Activated naive CD8-positive, alpha-beta T cell treated with anti-CD3 and anti-CD28 coated beads, Interleukin-2, amount 50 U/mL, for 16 hours (primary cell): ENCODE measurements around the gene PRAC1.

Experiments used
- DNase-seq: peaks from one replicate; pipeline ENCODE4 v3.0.0-alpha.2; 2020; ENCODE audit warnings: low read depth, low spot score

PRAC1 gene

GRCh38 chr17:48722201-48722907 is at the start of gene PRAC1:
Gene PRAC1, minus strand, starts transcription at chr17:48722518. Its CDS starts 126 bp downstream, at chr17:48722392.
- no peak for DNase-seq

GRCh38 chr17:48770954-48771353 is 48.6 kb upstream of the PRAC1 start:
- DNase-seq = no peak

GRCh38 chr17:48769009-48769675 is 46.8 kb upstream of the PRAC1 start:
- DNase-seq = no peak

GRCh38 chr17:48767263-48767774 is 45.0 kb upstream of the PRAC1 start:
- no peak for DNase-seq

GRCh38 chr17:48761114-48761513 is 38.8 kb upstream of the PRAC1 start:
- DNase-seq = no peak

- DNase-seq = no peak
Measured at GRCh38 chr17:48760411-48760810, 38.1 kb upstream of the PRAC1 start.

- DNase-seq = no peak
Measured at GRCh38 chr17:48759288-48759687, 37.0 kb upstream of the PRAC1 start.

- DNase-seq = no peak
Measured at GRCh38 chr17:48757524-48757961, 35.2 kb upstream of the PRAC1 start.

- DNase-seq = no peak
Measured at GRCh38 chr17:48756830-48757251, 34.5 kb upstream of the PRAC1 start.

- no peak for DNase-seq
Measured at GRCh38 chr17:48755356-48755755, 33.0 kb upstream of the PRAC1 start.

GRCh38 chr17:48754500-48755261 is 32.4 kb upstream of the PRAC1 start:
- no peak for DNase-seq

GRCh38 chr17:48753794-48754499 is 31.6 kb upstream of the PRAC1 start:
- no peak for DNase-seq

- no peak for DNase-seq
Measured at GRCh38 chr17:48752399-48753288, 30.3 kb upstream of the PRAC1 start.

GRCh38 chr17:48751733-48752398 is 29.5 kb upstream of the PRAC1 start:
- DNase-seq = no peak

GRCh38 chr17:48751172-48751571 is 28.9 kb upstream of the PRAC1 start:
- no peak for DNase-seq

- DNase-seq = no peak
Measured at GRCh38 chr17:48749621-48750553, 27.6 kb upstream of the PRAC1 start.

GRCh38 chr17:48748718-48749566 is 26.6 kb upstream of the PRAC1 start:
- DNase-seq = no peak
